ENCODE results near the gene CDRT4.
A peak's percentile ranks its signal among the peaks of the same experiment; 100 is the strongest.

Gene CDRT4

DNA sequence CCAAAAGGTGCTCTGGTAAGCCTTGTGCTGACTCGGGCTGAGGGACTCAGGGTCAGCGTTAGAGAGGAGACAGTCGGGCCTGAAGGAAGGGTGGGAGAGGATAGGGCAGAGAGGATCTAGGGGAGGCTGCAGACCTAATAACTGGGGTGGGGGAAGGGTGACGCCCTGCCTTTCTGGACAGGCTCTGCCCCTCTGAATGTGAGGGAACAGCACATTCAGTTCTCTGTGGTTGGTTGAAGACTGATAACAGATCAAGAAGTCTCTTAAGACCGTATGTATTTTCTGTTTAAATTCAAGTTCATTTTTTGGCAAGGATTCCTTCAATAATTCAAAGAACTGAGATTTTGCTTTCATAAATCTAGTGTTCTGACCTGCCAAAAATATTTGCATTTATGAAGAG is 69.8 kb downstream of the CDRT4 start:
- DNase-seq (ENCODE audit: low read depth, low spot score), result peak; percentile 18

DNA sequence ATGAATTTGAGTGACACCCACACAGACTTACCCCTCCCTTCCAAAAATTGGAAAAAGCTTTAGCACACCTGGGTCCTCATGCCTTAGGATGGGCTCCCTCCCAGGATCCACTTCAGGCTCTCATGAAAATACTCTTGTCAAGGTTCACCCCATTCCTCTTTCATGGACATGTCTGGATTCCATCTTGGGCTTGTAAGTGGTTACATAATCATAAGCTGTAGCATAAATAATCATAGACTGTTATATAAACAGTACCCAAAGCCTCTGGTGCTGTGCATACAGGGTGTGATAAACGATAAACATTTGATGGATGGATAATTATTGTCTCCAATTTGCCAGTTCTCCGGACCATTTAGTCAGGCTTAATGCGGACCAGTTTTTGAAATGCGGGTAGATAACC is 72.3 kb downstream of the CDRT4 start:
- no peak for DNase-seq (ENCODE audit: low read depth, low spot score)

DNA sequence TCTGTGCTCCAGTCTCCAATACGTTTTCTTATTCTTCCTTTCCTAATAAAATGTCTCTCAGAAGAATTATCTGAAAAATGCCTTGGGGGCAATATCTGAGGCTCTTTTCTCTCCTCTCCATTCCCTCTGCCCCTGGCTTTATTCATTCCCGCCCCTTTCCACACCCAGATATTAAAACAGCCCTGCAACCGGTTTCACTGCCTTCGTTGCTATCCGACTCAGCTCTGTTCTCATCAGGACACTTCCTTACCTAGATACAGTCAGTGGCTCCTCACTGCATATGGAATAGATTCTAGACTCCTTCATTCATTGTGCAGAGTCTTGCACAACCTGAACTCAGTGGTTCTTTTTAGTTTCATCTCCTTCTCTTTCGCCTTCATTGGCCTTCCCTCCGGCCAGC is 74.0 kb downstream of the CDRT4 start:
- no peak for DNase-seq (ENCODE audit: low read depth, low spot score)

DNA sequence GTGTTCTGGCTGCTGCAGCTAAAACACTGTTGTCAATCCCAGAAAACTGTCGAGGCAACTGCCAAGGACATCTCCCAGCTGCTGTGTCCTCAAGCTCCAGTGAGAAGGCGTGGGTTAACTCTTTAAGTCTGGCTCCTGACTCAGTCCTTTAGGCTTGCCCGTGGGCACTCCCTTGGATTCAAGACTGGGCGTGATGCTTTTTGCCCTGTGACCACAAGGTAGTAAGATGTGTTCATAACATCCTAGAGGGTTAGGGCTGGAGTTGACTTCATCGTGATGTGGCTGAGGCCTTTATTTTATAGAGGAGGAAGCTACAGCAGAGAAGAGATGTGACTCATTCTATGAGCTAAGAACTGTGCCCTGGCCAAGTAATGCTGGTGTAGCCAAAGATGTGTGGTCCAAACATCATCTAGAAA is 75.1 kb downstream of the CDRT4 start:
- DNase-seq (ENCODE audit: low read depth, low spot score), result peak; percentile 76

DNA sequence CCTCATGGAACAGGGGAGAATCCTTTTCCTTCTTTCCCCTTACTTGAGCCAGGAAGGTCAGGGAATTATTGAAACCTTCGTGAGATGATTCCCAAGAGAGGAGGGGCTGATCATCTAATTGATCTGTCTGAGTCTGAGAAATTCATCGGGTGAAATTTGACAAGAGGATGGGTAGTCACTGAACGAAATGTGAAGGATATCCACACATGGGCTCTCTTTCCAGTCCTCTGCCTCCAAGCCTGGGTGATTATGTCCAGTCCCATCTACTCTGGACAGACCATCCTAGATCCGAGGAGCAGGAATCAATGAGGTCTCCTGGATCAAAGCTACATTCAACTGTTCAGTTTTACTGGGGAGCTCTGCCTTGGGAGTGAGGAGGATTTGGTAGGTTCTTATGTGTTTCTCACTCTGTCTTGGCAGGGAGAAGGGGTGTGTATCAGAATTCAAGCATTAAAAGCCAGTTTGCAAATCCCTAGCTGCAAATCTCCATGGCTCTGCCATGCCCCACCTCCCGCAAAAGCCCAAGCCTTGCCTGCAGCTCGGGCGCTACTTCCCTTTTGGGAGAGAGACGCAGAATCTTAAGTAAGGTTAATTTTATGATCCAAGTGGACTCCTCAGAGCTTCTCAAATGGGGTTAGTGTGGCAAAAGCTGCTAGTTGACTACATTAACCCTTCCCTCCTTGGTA is 78.9 kb downstream of the CDRT4 start:
- no peak for DNase-seq (ENCODE audit: low read depth, low spot score)

DNA sequence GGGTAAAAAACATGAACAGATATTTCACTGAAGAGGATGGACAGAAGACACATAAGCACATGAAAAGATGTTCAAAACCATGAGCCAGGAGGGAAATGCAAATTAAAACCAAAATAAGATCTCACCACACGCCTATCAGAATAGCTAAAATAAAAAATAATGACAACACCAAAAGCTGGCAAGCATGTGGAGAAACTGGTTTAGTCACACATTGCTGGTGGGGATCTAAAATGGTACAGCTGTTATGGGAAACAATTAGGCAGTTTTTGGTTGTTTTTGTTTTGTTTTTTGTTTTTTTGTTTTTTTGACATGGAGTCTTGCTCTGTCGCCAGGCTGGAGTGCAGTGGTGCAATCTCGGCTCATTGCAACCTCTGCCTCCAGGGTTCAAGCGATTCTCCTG is 81.3 kb downstream of the CDRT4 start:
- no peak for DNase-seq (ENCODE audit: low read depth, low spot score)
